Hematopoietic multipotent progenitor cell treated with erythropoietin and hydrocortisone succinate and interleukin-3 and kit ligand, for 4 days (in vitro differentiated cells): ENCODE data around the gene EQTN.

Source experiments
- DNase-seq: peaks from one replicate; pipeline ENCODE4 v3.0.0-alpha.2; 2015

The EQTN gene

DNA sequence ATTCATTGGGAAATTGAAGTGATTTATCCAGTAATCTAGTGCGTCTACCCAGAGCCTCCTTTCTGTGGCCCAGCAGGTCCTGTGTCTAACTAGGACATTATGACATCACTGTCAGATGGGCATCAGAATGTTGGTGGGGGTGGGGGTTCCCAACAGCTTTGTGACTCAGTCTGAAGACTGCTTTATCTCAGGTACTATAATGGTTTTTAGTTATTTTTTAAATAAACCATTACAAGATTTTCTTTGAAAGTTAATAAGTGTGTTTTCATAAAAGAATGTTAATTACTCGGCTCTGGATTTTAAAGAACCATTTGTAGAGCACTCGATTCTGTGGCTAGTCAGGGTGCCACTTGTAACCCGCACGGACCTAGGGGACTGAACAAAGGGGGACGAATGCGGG, at the start of gene EQTN:
Gene EQTN (minus strand): TSS at position 101 of the 400 bp plus-strand sequence. CDS start 95 bp downstream, at position 6.
- DNase-seq, result no peak

DNA sequence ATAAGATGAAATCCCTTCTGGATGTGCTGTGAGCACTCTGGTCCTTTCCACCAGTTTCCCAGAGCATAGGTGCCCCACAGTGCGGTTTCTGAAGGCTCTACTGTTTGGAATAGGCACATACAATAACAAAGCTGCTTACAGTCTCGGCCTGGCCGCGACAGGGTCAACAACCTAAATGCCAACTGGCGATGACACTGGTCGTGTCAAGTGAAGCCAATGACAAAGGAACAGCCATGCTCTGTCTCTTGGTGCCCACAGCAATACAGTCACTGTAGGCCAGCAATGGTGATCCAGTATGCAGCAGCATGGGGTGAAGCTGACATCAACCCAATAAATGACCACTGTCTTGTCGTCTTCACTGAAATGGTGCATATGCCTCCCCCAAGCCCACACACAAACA, 47.8 kb upstream of the EQTN start:
- no peak for DNase-seq

DNA sequence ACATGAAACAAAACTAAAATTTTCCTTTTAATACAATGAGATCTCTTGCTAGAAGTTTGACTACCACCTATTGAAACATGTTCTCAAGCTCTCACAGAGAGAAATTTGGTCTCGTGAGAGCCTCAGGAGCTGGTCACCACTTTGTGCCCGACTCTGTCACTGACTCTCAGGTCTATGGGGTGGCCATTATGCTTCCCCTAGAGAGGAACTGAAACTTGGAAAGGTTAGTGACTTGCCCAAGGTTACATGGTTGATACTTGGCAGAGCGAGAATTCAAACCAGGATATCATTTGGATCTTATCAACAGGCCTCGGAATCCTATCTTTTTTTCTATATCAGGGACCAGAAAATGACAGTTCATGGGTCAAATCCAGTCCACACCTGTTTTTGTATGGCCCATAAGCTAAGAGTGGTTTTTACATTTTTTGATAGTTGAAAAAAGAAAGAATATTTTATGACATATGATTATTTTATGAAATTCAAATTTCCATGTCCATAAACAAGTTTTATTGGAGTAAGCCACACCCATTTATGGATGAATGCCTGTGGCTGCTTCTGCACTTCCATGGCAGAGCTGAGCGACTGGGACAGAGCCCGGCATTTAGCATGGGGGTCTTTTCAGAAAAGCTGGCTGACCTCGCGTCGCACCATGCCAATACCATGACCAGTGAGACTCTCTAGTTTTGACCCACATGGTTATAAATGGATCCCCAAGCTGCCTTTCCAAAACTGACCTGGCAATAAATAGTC, 44.8 kb upstream of the EQTN start:
- no peak for DNase-seq

DNA sequence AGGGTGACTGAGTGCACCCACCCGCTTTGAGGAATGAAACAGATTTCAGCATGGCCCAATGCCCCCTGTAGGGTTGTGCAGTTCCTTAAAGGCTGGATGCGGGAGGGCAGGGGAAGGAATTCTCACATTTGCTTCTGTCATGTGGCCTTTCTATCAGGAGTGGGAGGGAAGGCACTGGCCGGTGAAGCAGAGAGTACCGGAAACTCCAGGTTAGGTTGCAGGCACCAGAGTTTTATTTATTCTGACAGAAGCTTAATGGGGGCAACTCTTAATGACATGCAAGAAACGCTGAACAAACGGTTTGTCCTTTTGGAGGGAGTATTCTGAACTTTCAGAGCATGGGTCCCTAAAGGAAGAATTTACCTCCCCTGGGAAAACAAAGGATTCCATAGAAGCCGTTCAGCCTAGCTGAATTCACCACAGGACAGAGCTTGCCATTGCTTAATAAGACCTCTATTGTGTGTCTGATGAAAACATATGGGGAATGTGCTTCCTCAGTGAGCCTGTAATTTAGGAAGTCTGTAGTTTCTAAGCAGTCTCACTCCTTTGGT, 44.1 kb upstream of the EQTN start:
- DNase-seq, result no peak

DNA sequence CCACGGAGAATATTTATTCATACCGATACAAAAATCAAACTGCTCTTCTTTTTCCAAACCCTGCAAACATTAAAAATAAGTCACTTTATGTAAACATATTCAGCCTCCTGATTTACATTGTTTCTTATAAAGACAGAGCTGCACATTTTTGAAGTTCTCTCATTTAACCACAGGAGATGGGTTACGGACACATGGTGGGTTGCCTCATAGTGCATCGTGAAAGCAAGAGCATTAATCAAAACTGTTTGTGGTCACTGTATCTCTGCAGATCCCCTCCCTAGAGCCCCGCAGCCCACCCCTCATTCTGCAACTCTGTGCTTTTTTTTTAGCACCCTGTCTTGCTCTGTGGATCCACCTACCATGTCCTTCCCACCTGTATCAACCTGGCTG, 43.3 kb upstream of the EQTN start:
- no peak for DNase-seq

DNA sequence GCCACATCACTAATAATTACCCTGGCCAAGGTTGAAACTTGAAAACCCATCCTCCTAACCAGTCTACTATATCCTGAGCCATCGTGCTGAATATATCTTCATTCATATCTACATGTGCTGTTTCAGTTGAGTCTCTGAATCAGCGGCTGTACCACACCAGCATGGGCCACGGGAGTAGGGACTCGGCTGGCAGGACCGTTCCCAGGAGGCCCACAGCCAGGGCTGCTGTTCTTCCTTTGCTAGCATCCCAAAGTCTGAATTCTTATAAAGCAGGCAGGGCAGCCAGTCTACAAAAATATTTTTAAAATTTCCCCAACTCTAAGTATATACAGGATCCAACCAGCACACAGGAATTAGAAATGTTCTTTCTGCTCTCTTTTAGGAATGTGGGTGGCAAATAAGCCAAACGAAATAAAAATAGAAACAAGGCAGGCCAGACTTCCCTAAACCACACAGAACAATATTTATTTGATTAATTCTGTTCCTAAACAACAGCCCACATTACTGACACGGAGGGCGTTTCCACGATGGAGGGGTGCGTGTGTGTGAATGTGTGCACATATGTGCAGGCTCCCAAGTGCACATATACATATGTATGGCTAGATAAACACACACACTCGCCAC, 42.8 kb upstream of the EQTN start:
- DNase-seq, result no peak

DNA sequence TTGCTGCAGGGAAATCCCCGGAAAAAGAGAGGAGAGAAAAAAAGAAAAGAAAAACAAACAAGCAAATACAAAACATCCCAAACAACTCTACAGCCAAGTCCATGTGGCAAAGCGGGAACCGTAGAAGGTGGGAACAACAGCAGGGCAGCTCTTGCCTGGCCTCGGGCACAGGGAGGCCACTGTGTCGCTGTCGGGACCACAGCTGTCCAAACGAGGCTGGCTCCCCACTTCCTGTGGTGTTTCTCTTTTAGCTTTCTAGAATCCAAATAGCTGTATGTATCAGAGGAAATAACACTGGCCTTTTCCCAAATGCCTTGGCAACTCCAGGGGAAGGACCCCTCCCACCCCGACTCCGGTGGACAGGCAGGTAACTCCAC, 41.6 kb upstream of the EQTN start:
- no peak for DNase-seq

DNA sequence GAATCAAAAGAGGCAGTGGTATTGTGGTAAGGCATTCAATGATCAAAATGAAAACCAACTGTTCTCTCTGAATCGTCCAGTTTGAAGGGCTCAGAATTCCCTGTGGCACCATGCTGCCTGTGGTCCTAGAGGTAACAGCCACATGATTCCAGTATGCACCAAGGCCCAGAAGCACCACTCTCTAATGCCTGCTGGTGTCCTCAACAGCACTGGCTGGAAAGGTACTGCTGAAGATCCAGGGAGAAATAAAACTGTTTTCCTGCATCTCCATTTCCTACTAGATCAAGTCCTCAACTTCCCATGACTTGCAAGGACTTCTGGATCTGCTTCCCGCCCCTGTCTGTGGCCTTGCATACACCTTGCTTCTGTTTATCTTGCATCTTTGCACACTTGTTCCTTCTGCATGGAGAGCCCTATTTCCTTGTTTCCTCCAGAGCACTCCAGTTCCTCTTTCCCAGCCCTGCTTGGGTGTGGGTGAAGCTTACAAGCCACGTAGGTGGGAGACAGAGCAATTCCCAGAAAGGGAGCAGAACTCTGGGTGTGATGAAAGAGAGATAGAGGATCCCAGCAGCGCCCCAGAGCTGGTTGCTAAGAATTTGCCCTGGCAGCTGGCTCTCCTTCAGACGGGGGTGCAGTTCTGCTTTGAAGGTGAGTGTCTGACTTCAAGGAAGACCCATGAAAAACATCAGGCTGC, 41.0 kb upstream of the EQTN start:
- peak; percentile 8 for DNase-seq

DNA sequence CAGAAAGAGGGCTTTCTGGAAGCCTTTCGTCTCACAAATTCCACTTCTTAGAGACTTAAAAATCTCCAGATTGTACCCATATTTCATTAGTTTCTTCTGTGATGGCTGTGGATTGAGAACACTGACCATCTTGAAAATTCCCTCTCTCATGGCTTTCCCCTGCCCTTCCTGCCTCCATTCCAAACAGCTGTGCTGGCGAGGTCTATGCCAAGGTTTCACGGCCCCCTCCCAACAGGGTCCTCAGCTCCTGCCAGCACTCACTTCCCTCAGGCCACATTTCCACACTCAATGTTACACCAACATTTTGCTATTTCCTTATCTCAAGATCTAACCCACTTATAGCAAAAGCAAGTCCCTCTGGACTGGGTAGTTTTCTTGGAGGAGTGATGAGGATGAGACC, 40.3 kb upstream of the EQTN start:
- DNase-seq, result no peak

DNA sequence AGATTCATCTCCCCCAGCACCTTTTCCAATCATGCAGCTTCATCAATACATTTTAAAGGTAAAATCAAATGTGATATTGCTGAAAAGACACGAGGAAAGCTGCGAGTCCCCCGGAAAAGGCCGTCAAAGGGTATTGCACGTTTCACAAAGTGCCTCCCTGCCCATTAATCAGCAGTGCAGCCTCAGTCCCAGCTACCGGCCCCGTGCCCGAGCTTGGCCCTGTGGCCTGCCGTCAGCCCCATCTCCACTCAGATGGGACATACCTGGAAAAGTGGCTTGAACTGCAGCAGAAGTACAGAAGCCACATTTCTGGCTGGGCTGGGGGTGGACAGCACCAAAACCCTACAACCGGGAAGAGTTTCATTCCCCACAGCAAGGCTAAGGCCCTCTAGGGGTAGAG, 39.9 kb upstream of the EQTN start:
- no peak for DNase-seq

DNA sequence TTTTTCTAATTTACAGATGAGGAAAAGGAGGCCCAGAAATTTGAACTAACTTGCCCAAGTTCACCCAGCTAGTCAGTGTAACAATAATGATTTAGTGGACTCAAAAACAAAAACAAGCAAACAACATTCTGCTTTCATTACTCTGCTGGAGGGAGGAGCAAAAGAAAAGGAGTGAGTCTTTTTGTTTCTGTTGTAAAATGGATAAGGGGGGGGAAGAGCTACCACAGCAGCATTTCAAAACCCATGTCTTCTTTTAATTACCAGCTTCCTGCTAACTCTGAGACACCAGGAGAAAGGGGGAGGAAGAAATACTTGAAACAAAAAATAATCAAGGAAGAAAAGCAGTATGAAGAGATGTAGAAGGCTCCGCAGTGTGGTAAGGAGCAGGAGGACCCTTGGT, 39.2 kb upstream of the EQTN start:
- no peak for DNase-seq

DNA sequence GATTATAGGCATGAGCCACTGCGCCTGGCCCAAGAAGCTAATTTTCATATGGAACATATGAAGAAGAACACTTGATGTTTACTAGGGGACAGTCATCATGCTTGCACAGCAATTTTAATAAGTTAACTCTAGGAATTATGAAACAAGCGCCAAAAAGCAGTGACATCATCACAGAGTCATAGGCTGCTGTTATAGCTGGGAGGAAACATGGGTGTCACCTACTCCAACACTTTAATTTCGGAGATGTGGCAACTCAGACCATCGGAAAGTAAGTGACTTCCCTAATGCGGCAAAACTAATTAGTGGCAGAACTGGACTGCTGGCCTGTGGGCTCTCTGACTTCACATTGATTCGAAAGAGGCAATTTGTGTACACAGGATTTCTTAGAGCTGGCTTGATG, 38.1 kb upstream of the EQTN start:
- no peak for DNase-seq

DNA sequence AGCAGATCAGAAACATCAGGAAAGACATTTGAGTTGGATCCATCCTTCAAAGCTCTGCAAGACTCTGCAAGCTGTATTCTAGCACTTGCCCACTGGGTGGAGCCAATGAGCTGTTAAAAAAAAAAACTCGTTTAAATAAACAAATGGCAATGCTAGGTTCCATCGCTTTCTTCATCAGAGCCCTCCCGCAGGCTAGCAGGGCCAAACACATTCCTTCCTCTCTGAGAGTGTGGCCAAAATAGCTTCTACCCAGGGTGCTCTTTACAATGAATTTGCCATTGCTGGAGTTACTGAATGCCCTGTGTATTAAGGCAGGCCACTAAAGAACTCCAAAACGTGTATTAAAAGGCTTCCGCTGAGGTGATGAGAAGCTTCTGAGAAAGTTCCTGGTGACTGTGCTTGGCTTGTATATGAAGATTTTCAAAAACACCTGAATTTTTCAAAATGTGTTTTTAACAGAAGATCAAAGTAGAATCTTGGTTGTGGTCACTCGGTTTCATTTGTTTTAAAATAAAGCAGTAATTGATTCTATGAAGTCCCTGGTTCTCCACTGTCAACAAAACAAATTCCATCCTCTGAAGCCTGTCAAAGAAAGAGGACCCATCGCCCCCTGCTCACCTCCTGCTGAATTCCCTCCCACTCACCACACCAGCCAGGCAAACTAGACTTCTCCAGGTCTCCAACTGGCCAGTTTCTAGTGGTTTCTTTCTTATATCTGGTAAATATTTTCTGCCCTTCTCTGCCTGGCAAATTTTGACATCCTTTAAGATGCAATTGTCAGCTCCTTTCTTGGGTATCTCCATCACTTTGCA, 36.5 kb upstream of the EQTN start:
- peak; percentile 88 for DNase-seq

DNA sequence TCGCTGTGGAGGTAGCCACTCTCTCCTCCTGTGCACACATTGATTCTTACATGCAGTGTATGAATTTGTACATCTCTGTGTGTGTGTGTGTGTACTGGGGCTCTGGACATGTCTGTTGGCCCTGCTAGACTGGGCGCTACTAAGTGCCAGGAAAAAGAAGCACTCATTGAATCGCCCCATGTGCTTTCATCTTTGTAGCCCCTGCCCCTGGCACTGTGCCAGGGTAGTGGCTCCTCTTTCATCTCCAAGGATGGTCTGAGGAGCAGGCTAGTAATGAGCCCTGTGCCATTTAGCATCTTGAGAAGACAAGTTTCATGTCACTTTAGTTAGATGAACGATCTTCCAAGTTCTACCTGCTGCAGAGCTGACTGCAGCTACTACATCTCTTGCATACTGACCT, 34.4 kb upstream of the EQTN start:
- no peak for DNase-seq

DNA sequence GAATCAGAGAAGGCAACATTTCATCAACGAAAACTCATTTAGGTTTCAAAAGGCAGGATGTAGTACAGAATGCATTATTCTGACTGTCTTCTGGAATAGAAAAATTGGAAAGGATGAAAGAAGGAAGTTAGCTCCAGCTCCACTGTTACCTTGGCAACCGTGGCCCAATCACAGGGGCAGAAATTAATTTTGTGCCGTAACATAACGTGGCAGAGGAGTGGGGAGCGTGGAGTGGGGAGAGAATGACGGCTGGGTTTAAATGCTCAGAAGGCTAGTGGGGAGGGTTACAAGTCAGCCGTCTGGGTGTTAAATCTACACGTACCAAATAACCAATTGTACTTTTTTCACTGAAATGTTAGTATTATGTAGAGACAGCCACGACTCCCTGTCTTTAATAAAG, 32.3 kb upstream of the EQTN start:
- DNase-seq, result no peak

DNA sequence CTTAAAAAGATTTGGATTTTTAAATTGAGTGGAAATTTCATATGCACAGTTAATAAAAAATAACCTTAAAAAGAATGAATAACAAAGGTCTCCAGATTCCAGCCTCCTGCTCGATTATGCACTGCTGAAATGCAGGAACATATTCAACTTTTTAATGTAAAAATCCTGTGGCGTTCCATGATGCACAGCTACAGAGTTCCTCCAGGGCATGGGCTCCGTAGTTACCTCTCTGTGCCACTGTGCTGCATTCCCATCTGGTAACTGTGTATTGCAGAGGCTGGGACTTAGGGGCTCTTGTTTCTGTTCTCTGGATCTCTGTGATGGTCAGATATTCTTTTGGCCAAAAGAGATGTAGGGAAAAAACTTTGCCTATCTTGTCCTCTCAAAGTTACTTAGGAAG, 31.5 kb upstream of the EQTN start:
- no peak for DNase-seq

DNA sequence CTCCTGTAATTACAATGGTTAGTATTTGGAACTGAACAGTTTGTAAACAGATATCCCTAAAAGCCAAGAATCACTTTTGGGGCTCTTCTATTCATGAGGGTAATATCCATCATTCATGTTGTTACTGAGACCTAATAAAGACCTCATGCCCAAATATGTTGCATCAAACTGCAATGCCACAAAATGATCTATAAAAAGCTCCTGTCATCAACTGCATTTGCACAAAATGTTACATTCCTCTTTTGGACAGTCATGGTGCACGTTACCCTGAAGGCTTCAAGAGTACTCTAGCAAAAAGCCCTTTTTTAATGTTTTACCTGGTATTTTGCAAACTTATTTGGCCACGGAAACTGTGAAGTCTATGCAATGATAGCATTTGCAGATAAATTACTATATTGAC, 14.2 kb upstream of the EQTN start:
- no peak for DNase-seq

DNA sequence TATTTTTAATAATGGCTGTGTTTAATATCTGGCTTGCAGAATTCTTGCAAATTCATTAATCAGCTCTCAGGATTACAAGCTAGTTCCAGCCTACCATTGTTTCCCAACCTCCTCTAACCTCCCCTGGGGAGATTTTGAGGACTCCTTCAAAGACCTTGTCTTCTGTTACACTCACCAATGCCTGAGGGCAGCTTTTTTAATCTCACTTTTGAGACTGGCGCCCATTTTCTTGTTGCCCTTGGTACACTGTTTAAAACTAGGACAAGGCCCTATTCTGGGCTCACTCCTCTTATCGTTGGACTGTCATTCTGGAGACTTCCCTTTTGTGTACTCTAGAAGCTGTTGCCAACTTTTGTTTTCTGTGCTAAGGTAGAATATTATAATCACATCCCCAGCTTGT, 13.6 kb upstream of the EQTN start:
- no peak for DNase-seq

DNA sequence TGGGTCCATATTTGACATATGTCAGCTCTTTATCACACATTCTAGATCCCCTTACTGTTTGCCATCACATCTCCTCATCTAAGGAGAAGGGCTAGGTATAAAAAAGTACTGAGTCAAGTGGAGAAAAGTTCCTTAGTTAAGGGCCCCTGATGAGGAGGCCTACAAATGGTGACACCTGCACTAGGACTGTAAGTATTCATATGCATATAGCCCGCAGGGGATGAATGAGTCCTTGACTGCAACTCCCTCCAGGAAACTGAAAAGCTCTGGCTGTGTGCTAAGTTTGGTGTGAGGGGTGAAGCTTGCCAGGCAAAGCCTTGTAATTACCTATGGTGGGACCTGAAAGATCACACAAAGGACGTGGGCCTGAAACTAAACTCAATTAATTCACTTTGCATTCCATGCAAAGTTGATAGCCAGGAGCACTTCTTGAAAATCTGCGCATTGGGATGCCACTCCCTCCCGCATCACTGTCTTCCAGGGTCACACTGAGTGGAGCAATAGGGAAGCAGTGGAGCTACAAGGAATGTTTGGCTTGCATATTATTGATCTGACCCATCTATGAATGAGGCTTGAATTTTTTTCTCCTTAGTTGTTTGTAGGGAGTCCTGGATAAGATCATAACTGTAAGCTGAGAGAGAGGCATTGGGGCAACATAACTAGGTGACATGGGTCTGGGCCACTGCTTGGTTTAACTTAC, 11.9 kb upstream of the EQTN start:
- no peak for DNase-seq

DNA sequence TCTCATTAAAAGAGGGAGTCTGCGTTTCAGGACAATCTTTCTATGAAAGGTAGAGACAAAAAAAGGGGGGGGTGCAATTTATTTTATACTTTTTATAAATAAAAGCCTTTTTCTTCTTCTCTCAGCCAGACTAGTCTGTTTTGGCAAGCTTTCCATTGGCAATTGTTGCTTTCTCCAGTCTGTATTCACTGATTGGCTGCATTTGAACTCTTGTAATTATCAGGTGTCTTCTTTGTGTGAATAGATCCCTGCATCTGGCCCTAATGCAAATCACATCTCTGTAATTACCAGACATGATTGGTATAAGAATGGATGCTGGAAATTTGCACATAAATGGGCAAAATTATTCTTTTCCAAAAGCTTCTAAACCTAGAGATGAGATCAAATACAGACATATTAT, 7.6 kb upstream of the EQTN start:
- no peak for DNase-seq

DNA sequence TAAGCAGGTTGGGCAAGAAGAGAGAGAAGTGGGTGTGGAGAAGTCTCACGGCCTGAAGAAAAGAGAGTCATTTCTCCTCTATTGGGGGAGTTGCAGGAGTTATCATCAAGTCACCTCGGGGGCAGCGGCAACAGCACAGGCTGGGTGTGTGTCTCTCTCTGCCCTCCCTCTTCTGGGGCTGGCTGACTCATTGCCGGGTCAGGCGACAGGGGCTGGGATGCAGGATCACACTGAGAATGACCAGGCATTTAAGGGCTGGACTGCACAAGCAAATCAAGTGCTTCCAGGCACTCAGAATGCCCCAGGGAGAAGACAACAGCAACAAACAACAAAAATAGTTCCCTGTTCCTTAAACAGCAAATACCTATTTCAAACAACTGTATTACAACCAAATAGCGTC, 6.3 kb upstream of the EQTN start:
- DNase-seq, result no peak

DNA sequence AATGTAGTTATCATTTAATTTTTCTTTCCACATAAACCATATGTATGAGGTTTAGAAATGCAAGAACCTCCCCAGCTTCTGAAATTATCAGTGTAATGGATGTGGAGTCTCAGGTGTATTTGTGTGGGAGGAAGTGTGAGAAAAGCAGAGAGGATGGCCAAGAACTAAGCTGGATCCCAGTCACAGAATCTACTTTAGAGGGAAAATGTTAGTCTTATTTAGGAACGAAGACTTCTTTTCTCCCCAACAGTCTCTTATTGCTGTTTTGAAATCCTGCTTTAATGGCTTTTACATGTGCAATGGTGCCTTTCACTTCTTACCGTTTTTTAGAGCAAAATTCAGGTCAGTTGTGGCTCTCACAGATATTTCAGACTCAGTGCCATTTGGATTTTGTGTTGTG, 3.0 kb downstream of the EQTN start:
- no peak for DNase-seq
